H9 (cell line): ENCODE measurements around the gene GPR146. TPM values are rescaled to one million over a fixed set of nuclear protein-coding genes. Genes with fewer than 3 reads are reported as not detected.

ENCODE experiments used
- DNase-seq: peaks from one replicate; pipeline ENCODE4 v3.0.0-alpha.2; 2017
- H2AFZ ChIP-seq: one replicate; pipeline ENCODE4 v1.6.1; 2013; ENCODE audit warnings: mild to moderate bottlenecking, low read length, control low read depth, moderate library complexity
- H2AK5ac ChIP-seq: 2 replicates; pipeline ENCODE4 v1.6.1; 2013; ENCODE audit warnings: low read length, control low read depth, mixed read lengths; ENCODE audit not compliant: insufficient read length
- H2BK120ac ChIP-seq: one replicate; pipeline ENCODE4 v1.6.1; 2013; ENCODE audit warnings: low read depth, mild to moderate bottlenecking, low read length, control low read depth, inconsistent platforms; ENCODE audit not compliant: poor library complexity, severe bottlenecking
- H2BK12ac ChIP-seq: 2 replicates; pipeline ENCODE4 v1.6.1; 2013; ENCODE audit warnings: low read length, control low read depth, mixed read lengths, low read depth; ENCODE audit not compliant: insufficient read length
- H2BK15ac ChIP-seq: 2 replicates; pipeline ENCODE4 v1.6.1; 2013; ENCODE audit warnings: low read depth, low read length, control low read depth
- H2BK20ac ChIP-seq: one replicate; pipeline ENCODE4 v1.6.1; 2013; ENCODE audit warnings: low read depth, mild to moderate bottlenecking, low read length, control low read depth, inconsistent platforms; ENCODE audit not compliant: poor library complexity, severe bottlenecking
- H2BK5ac ChIP-seq: 2 replicates; pipeline ENCODE4 v1.6.1; 2013; ENCODE audit warnings: low read length, control low read depth, mixed read lengths; ENCODE audit not compliant: insufficient read length
- H3K14ac ChIP-seq: 2 replicates; pipeline ENCODE4 v1.6.1; 2013; ENCODE audit warnings: low read length, control low read depth; ENCODE audit not compliant: insufficient read depth
- H3K18ac ChIP-seq: 2 replicates; pipeline ENCODE4 v1.6.1; 2013; ENCODE audit warnings: low read depth, mild to moderate bottlenecking, mixed read lengths, low read length, control low read depth; ENCODE audit not compliant: insufficient read length
- H3K23ac ChIP-seq: 2 replicates; pipeline ENCODE4 v1.6.1; 2013; ENCODE audit warnings: low read length, control low read depth, mixed read lengths, low read depth; ENCODE audit not compliant: insufficient read length
- H3K23me2 ChIP-seq: 2 replicates; pipeline ENCODE4 v1.6.1; 2013; ENCODE audit warnings: low read depth, mild to moderate bottlenecking, mixed read lengths, low read length, control low read depth; ENCODE audit not compliant: insufficient read length, poor library complexity, severe bottlenecking
- H3K27ac ChIP-seq: 2 replicates; pipeline ENCODE4 v1.5.1; 2013; ENCODE audit warnings: low read length, control low read depth, mixed read lengths, low read depth; ENCODE audit not compliant: insufficient read length
- H3K27me3 ChIP-seq: 2 replicates; pipeline ENCODE4 v1.6.1; 2013; ENCODE audit warnings: low read length, control low read depth, inconsistent platforms; ENCODE audit not compliant: insufficient read depth
- H3K4ac ChIP-seq: 2 replicates; pipeline ENCODE4 v1.6.1; 2013; ENCODE audit warnings: low read depth, mild to moderate bottlenecking, control low read depth, inconsistent platforms, low read length, moderate library complexity
- H3K4me1 ChIP-seq: 2 replicates; pipeline ENCODE4 v1.6.1; 2013; ENCODE audit warnings: low read length, control low read depth, inconsistent platforms; ENCODE audit not compliant: insufficient read depth
- H3K4me2 ChIP-seq: 2 replicates; pipeline ENCODE4 v1.6.1; 2013; ENCODE audit warnings: low read length, control low read depth, mixed read lengths; ENCODE audit not compliant: insufficient read length, insufficient read depth
- H3K56ac ChIP-seq: 2 replicates; pipeline ENCODE4 v1.6.1; 2013; ENCODE audit warnings: low read depth, mild to moderate bottlenecking, mixed read lengths, low read length, control low read depth; ENCODE audit not compliant: insufficient read length
- H3K79me1 ChIP-seq: 2 replicates; pipeline ENCODE4 v1.6.1; 2013; ENCODE audit warnings: low read depth, mild to moderate bottlenecking, moderate library complexity, low read length, control low read depth, inconsistent platforms; ENCODE audit not compliant: insufficient read depth, poor library complexity, severe bottlenecking
- H3K79me2 ChIP-seq: 2 replicates; pipeline ENCODE4 v1.6.1; 2013; ENCODE audit warnings: low read length, control low read depth, inconsistent platforms; ENCODE audit not compliant: insufficient read depth
- H3K9ac ChIP-seq: 2 replicates; pipeline ENCODE4 v1.6.1; 2013; ENCODE audit warnings: low read length, control low read depth, mixed read lengths; ENCODE audit not compliant: insufficient read length; ENCODE audit errors: extremely low read depth
- H3K9me3 ChIP-seq: one replicate; pipeline ENCODE4 v1.6.1; 2013; ENCODE audit warnings: low read depth, low read length, inconsistent platforms; ENCODE audit not compliant: control insufficient read depth
- H3T11ph ChIP-seq: one replicate; pipeline ENCODE4 v1.6.1; 2013; ENCODE audit warnings: mild to moderate bottlenecking, low read length, control low read depth, inconsistent platforms
- H4K20me1 ChIP-seq: one replicate; pipeline ENCODE4 v1.6.1; 2013; ENCODE audit not compliant: control insufficient read depth, insufficient read length, insufficient read depth
- H4K5ac ChIP-seq: 2 replicates; pipeline ENCODE4 v1.6.1; 2013; ENCODE audit warnings: low read depth, mild to moderate bottlenecking, mixed read lengths, low read length, control low read depth; ENCODE audit not compliant: insufficient read length
- H4K8ac ChIP-seq: replicated peaks from 2 replicates; pipeline ENCODE4 v1.6.1; 2013; ENCODE audit warnings: low read length, control low read depth, mixed read lengths, low read depth; ENCODE audit not compliant: insufficient read length
- H4K91ac ChIP-seq: 2 replicates; pipeline ENCODE4 v1.6.1; 2013; ENCODE audit warnings: low read depth, mild to moderate bottlenecking, moderate library complexity, mixed read lengths, low read length, control low read depth; ENCODE audit not compliant: insufficient read length
- H3K27ac Mint-ChIP-seq, 3 experiments: 2 replicates in 2 of 3; 3 replicates in 1 of 3; pipeline ENCODE4 v1.8.0; 2020 to 2021; ENCODE audit warnings: mixed read lengths in 3 of 3, mild to moderate bottlenecking in 1 of 3, moderate library complexity in 1 of 3
- H3K27me3 Mint-ChIP-seq: 2 replicates; pipeline ENCODE4 v1.8.0; 2021; ENCODE audit warnings: low read depth, mild to moderate bottlenecking, moderate library complexity, mixed read lengths
- H3K36me3 Mint-ChIP-seq, 3 experiments: 2 replicates in 2 of 3; 3 replicates in 1 of 3; pipeline ENCODE4 v1.8.0; 2020 to 2021; ENCODE audit warnings: low read depth in 3 of 3, mixed read lengths in 3 of 3; ENCODE audit not compliant: insufficient read depth in 1 of 3
- H3K4me1 Mint-ChIP-seq, 2 experiments: 2 replicates each; pipeline ENCODE4 v1.8.0; 2020; ENCODE audit warnings: mixed read lengths in 2 of 2
- H3K4me3 Mint-ChIP-seq, 2 experiments: 2 replicates in 1 of 2; 3 replicates in 1 of 2; pipeline ENCODE4 v1.8.0; 2020 to 2021; ENCODE audit warnings: mild to moderate bottlenecking in 2 of 2, mixed read lengths in 2 of 2, moderate library complexity in 1 of 2
- H3K9me3 Mint-ChIP-seq, 2 experiments: 2 replicates in 1 of 2; 3 replicates in 1 of 2; pipeline ENCODE4 v1.8.0; 2020; ENCODE audit warnings: mild to moderate bottlenecking in 2 of 2, mixed read lengths in 2 of 2, moderate library complexity in 1 of 2
- WGBS: extraction: QIAGEN DNeasy Blood & Tissue Kit; methylation state at CpG from one replicate; pipeline ENCODE4 v1.1.7; 2013; ENCODE audit warnings: missing lambda C conversion rate, low lambda C conversion rate, mixed read lengths; ENCODE audit not compliant: insufficient read length; ENCODE audit errors: extremely low coverage; 5-methylcytosine and 5-hydroxymethylcytosine counted together
- total RNA-seq: library from RNA; stranded (reverse); gene quantifications from 2 replicates; pipeline ENCODE4 v1.2.1, GENCODE V29; 2021
- TF ChIP-seq, protein P1 (sequence below): fragments of 200-600 bp; sonication (generic); conservative IDR thresholded peaks from 3 replicates; pipeline ENCODE4 v1.8.0; 2021; ENCODE audit warnings: antibody characterized with exemption, mild to moderate bottlenecking

Gene GPR146
- total RNA-seq, 1 experiment from 2014 or later, result 1.4 TPM

DNA sequence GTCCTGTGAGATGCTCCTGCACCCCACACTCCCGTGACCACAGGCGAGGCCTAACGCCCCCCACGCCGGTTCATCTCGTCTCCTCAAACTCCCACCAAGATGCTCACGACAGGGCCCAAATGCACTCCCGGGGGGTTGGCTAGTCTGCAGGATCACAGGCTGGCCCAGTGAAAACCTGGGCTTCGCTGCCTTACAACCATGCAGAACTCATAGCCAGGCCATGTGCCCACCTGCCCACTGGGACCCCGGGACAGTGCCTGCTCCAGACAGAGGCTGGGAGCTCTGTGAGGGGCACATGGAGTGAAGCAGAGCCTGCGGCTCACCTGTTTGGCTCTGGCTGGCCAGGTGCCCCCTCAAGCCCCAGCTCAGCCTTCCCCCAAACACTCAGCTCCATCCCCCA is 34.2 kb downstream of the GPR146 start:
- Histone ChIP-seq H2BK120ac (no peak overlapping the region), H3K9me3 (no peaks in the 10 kb centered on the region), H3K56ac (no peak overlapping the region), H3K27ac (no peak overlapping the region), H4K20me1 (no peaks in the 10 kb centered on the region), H3K23ac (no peak overlapping the region), H3K4ac (no peak overlapping the region), H3K27me3 (no peaks in the 10 kb centered on the region), H3K14ac (no peak overlapping the region; the same call in 1 of the 2 replicates), H2BK12ac (no peak overlapping the region), H4K5ac (no peak overlapping the region), H3T11ph (no peak overlapping the region), H2AFZ (no peak overlapping the region), H2AK5ac (no peak overlapping the region), H3K79me2 (no peaks in the 10 kb centered on the region), H3K23me2 (no peaks in the 10 kb centered on the region), H3K4me1 (no peaks in the 10 kb centered on the region), H4K91ac (no peak overlapping the region), H3K79me1 (no peaks in the 10 kb centered on the region), H3K9ac (no peak overlapping the region), H3K4me2 (no peak overlapping the region), H2BK15ac (no peak overlapping the region), H2BK5ac (no peak overlapping the region), H4K8ac (no peak overlapping the region), H3K18ac (no peak overlapping the region), H2BK20ac (no peak overlapping the region)
- Mint-ChIP-seq H3K9me3 (no peaks in the 10 kb centered on the region), H3K27ac (no peak overlapping the region), H3K4me1 (peaks cover 0 to 8% of the 10 kb centered on the region in 2 experiments; a peak in 1 of 4 replicates), H3K36me3 (no peaks in the 10 kb centered on the region; a peak in 1 of 7 replicates), H3K27me3 (no peaks in the 10 kb centered on the region), H3K4me3 (no peak overlapping the region)
- no peak for DNase-seq
- TF ChIP-seq, protein P1, sequence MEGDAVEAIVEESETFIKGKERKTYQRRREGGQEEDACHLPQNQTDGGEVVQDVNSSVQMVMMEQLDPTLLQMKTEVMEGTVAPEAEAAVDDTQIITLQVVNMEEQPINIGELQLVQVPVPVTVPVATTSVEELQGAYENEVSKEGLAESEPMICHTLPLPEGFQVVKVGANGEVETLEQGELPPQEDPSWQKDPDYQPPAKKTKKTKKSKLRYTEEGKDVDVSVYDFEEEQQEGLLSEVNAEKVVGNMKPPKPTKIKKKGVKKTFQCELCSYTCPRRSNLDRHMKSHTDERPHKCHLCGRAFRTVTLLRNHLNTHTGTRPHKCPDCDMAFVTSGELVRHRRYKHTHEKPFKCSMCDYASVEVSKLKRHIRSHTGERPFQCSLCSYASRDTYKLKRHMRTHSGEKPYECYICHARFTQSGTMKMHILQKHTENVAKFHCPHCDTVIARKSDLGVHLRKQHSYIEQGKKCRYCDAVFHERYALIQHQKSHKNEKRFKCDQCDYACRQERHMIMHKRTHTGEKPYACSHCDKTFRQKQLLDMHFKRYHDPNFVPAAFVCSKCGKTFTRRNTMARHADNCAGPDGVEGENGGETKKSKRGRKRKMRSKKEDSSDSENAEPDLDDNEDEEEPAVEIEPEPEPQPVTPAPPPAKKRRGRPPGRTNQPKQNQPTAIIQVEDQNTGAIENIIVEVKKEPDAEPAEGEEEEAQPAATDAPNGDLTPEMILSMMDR, result no peak
- no CpG with 5 or more reads among the region's 11 CpGs for WGBS
